Naive thymus-derived CD8-positive, alpha-beta T cell (primary cell): Measurements from ENCODE around the gene ZNF154. TPM values are rescaled to one million over a fixed set of nuclear protein-coding genes. Genes with fewer than 3 reads are reported as not detected.

ENCODE experiments used
- ATAC-seq, 2 donors: fragments of 150-1000 bp; cut with Tn5 transposase in 1 of 2; sonication (Bioruptor Pico), chemical (Tn5 transposase) in 1 of 2; 1 replicate in 1 of 2; 2 replicates in 1 of 2; pipeline ENCODE4 v1.10.0; 2021; ENCODE audit warnings: mild to moderate bottlenecking in 2 of 2, moderate library complexity in 2 of 2
- POLR2A ChIA-PET: fragments of 350-600 bp; sonication (Branson Sonifier 250); formaldehyde crosslinking; loops from one replicate; lab custom pipeline; 2021; ENCODE audit warnings: antibody characterized with exemption; lab: Charles Lee
- DNase-seq, 10 donors: peaks; one replicate each; pipeline versions ENCODE4 v3.0.0 to v3.0.0-alpha.2; 2020 to 2022
- H3K27ac Mint-ChIP-seq, 10 donors: one replicate each; pipeline ENCODE4 v1.8.0; 2020 to 2022; ENCODE audit warnings: mild to moderate bottlenecking in 10 of 10, mixed read lengths in 10 of 10, moderate library complexity in 4 of 10, inconsistent platforms in 1 of 10
- H3K27me3 Mint-ChIP-seq, 5 donors: one replicate each; pipeline ENCODE4 v1.8.0; 2021 to 2022; ENCODE audit warnings: mixed read lengths in 5 of 5
- H3K36me3 Mint-ChIP-seq, 3 donors: one replicate each; pipeline ENCODE4 v1.8.0; 2020 to 2022; ENCODE audit warnings: mixed read lengths in 3 of 3, mild to moderate bottlenecking in 2 of 3, inconsistent platforms in 1 of 3
- H3K4me1 Mint-ChIP-seq, 4 donors: one replicate each; pipeline ENCODE4 v1.8.0; 2021 to 2022; ENCODE audit warnings: mixed read lengths in 4 of 4
- H3K4me3 Mint-ChIP-seq, 10 donors: one replicate each; pipeline ENCODE4 v1.8.0; 2020 to 2022; ENCODE audit warnings: mild to moderate bottlenecking in 10 of 10, mixed read lengths in 10 of 10, moderate library complexity in 6 of 10, inconsistent platforms in 1 of 10
- H3K9me3 Mint-ChIP-seq, 9 donors: one replicate each; pipeline ENCODE4 v1.8.0; 2020 to 2022; ENCODE audit warnings: mixed read lengths in 9 of 9, mild to moderate bottlenecking in 3 of 9, inconsistent platforms in 1 of 9, moderate library complexity in 1 of 9
- polyA plus RNA-seq, 3 donors: library from polyadenylated mRNA; unstranded; fragments of 300-500 nt; fragmentation: Illumina TruSeq; gene quantifications; one replicate each; pipeline ENCODE4 v1.2.3, GENCODE V29; 2021
- total RNA-seq, 8 experiments: library from RNA in 2 of 8; stranded (reverse) in 2 of 8; gene quantifications; one replicate each; pipeline ENCODE4 v1.2.3 and lab custom pipeline; 2021 to 2026

The ZNF154 gene
- total and polyA plus RNA-seq, 5 experiments from 2014 or later = 1.1 to 60.6 (median 2.4) TPM

GRCh38 chr19:57672466-57672865 lies 36.5 kb downstream of the ZNF154 start:
- no peak overlapping the region for H3K27ac Mint-ChIP-seq
- DNase-seq = no peak
- H3K36me3 Mint-ChIP-seq = peaks cover 4 to 34% (median 22%) of the 10 kb centered on the region in 3 donors
- H3K9me3 Mint-ChIP-seq = peaks cover 0 to 79% (median 33%) of the 10 kb centered on the region in 9 donors
- no peak for ATAC-seq
- POLR2A ChIA-PET = interaction anchor here (0.7 kb wide), 1 partner anchor 583 kb away, joined by 3 read pairs; no protein-coding TSS in a partner anchor
- H3K4me1 Mint-ChIP-seq = no peaks in the 10 kb centered on the region
- peaks cover 16 to 41% (median 30%) of the 10 kb centered on the region in 5 donors for H3K27me3 Mint-ChIP-seq
- no peak overlapping the region for H3K4me3 Mint-ChIP-seq

GRCh38 chr19:57671124-57671895 lies 37.7 kb downstream of the ZNF154 start:
- no peak for DNase-seq
- Mint-ChIP-seq H3K4me3 (no peak overlapping the region), H3K27ac (no peak overlapping the region), H3K36me3 (peaks cover 4 to 24% (median 13%) of the 10 kb centered on the region in 3 donors), H3K4me1 (no peaks in the 10 kb centered on the region), H3K27me3 (peaks cover 18 to 38% (median 28%) of the 10 kb centered on the region in 5 donors), H3K9me3 (peaks cover 0 to 75% (median 23%) of the 10 kb centered on the region in 9 donors)
- POLR2A ChIA-PET = no interaction called here
- no peak for ATAC-seq

GRCh38 chr19:57668635-57669034 lies 40.4 kb downstream of the ZNF154 start, which contains the start of gene ZSCAN4:
Gene ZSCAN4, plus strand, starts transcription at chr19:57668935. Its CDS starts 7,211 bp downstream, at chr19:57676146.
- H3K36me3 Mint-ChIP-seq = peaks cover 7 to 11% (median 9%) of the 10 kb centered on the region in 3 donors
- peaks cover 20 to 49% (median 35%) of the 10 kb centered on the region in 5 donors for H3K27me3 Mint-ChIP-seq
- H3K4me1 Mint-ChIP-seq = peaks cover 3 to 10% (median 6%) of the 10 kb centered on the region in 4 donors
- DNase-seq (no peak), ATAC-seq (no peak)
- no peak within 1 kb of the TSS for H3K4me3 Mint-ChIP-seq
- POLR2A ChIA-PET = no interaction called here
- H3K27ac Mint-ChIP-seq = peak within 1 kb of the TSS in 1 of 10 donors; percentile 49
- H3K9me3 Mint-ChIP-seq = peaks cover 0 to 52% (median 19%) of the 10 kb centered on the region in 9 donors

GRCh38 chr19:57667228-57667627 lies 41.8 kb downstream of the ZNF154 start:
- Mint-ChIP-seq H3K27me3 (peaks cover 20 to 51% (median 38%) of the 10 kb centered on the region in 5 donors), H3K9me3 (peaks cover 0 to 47% (median 19%) of the 10 kb centered on the region in 9 donors), H3K4me1 (peaks cover 3 to 11% (median 6%) of the 10 kb centered on the region in 4 donors), H3K27ac (no peak overlapping the region), H3K36me3 (peaks cover 7 to 11% (median 11%) of the 10 kb centered on the region in 3 donors), H3K4me3 (no peak overlapping the region)
- DNase-seq (no peak), ATAC-seq (no peak)
- POLR2A ChIA-PET = no interaction called here

- Mint-ChIP-seq H3K9me3 (peaks cover 0 to 39% (median 9%) of the 10 kb centered on the region in 9 donors), H3K4me3 (peak overlapping the region in 8 of 10 donors; percentile 36 to 84 (median 62)), H3K27ac (no peak overlapping the region)
These were observed 43.7 kb downstream of the ZNF154 start for GRCh38 chr19:57665261-57665806.

GRCh38 chr19:57664269-57665127 lies 44.5 kb downstream of the ZNF154 start:
- POLR2A ChIA-PET = interaction anchor here (0.6 to 2.5 kb wide), 3 partner anchors 32 to 179 kb away, joined by 5 to 8 read pairs (median 7); partner anchors contain the start of genes ZNF211 and ZNF671
- Mint-ChIP-seq H3K27me3 (peaks cover 23 to 63% (median 40%) of the 10 kb centered on the region in 5 donors), H3K27ac (peak overlapping the region in 1 of 10 donors; percentile 33), H3K9me3 (peaks cover 0 to 34% (median 12%) of the 10 kb centered on the region in 9 donors), H3K4me3 (peak overlapping the region; percentile 47 to 93 (median 76)), H3K4me1 (peaks cover 3 to 11% (median 6%) of the 10 kb centered on the region in 4 donors), H3K36me3 (peaks cover 3 to 15% (median 14%) of the 10 kb centered on the region in 3 donors)
- DNase-seq (peak in 2 of 10 donors; percentile 13 to 20), ATAC-seq (peak; percentile 48 to 81)

More at GRCh38 chr19:57665261-57665806, 43.7 kb downstream of the ZNF154 start:
- POLR2A ChIA-PET = interaction anchor here (0.6 to 2.5 kb wide), 3 partner anchors 32 to 178 kb away, joined by 3 to 8 read pairs (median 7); partner anchors contain the start of gene ZNF211
- H3K4me1 Mint-ChIP-seq = peaks cover 3 to 11% (median 6%) of the 10 kb centered on the region in 4 donors
- ATAC-seq = no peak
- peaks cover 21 to 57% (median 35%) of the 10 kb centered on the region in 5 donors for H3K27me3 Mint-ChIP-seq
- H3K36me3 Mint-ChIP-seq = peaks cover 3 to 15% (median 14%) of the 10 kb centered on the region in 3 donors
- DNase-seq = no peak

- DNase-seq (no peak), ATAC-seq (no peak)
- POLR2A ChIA-PET = interaction anchor here (0.6 kb wide), 1 partner anchor 200 kb away, joined by 4 read pairs; the partner anchor contains the start of gene VN1R1
- H3K4me1 Mint-ChIP-seq = peaks cover 0 to 6% (median 4%) of the 10 kb centered on the region in 4 donors
- H3K4me3 Mint-ChIP-seq = no peak overlapping the region
- H3K27ac Mint-ChIP-seq = no peak overlapping the region
- H3K27me3 Mint-ChIP-seq = peaks cover 36 to 77% (median 52%) of the 10 kb centered on the region in 5 donors
- H3K36me3 Mint-ChIP-seq = peaks cover 12 to 74% (median 48%) of the 10 kb centered on the region in 3 donors
- H3K9me3 Mint-ChIP-seq = peaks cover 33 to 85% (median 52%) of the 10 kb centered on the region in 9 donors
These were observed 52.7 kb downstream of the ZNF154 start for GRCh38 chr19:57656346-57656745.

GRCh38 chr19:57655443-57655842 lies 53.6 kb downstream of the ZNF154 start:
- ATAC-seq (no peak), DNase-seq (no peak)
- POLR2A ChIA-PET = interaction anchor here (0.6 kb wide), 1 partner anchor 199 kb away, joined by 4 read pairs; the partner anchor contains the start of gene VN1R1
- Mint-ChIP-seq H3K4me3 (no peak overlapping the region), H3K9me3 (peaks cover 35 to 83% (median 55%) of the 10 kb centered on the region in 9 donors), H3K36me3 (peaks cover 12 to 67% (median 47%) of the 10 kb centered on the region in 3 donors), H3K27me3 (peaks cover 31 to 69% (median 45%) of the 10 kb centered on the region in 5 donors), H3K4me1 (peaks cover 0 to 8% (median 5%) of the 10 kb centered on the region in 4 donors), H3K27ac (no peak overlapping the region)

GRCh38 chr19:57653689-57654088 lies 55.3 kb downstream of the ZNF154 start:
- Mint-ChIP-seq H3K27ac (no peak overlapping the region), H3K27me3 (peaks cover 27 to 54% (median 38%) of the 10 kb centered on the region in 5 donors), H3K9me3 (peaks cover 35 to 85% (median 59%) of the 10 kb centered on the region in 9 donors), H3K4me3 (no peak overlapping the region), H3K36me3 (peaks cover 15 to 72% (median 54%) of the 10 kb centered on the region in 3 donors), H3K4me1 (peaks cover 0 to 8% (median 5%) of the 10 kb centered on the region in 4 donors)
- DNase-seq = no peak
- no peak for ATAC-seq
- POLR2A ChIA-PET = no interaction called here

- peaks cover 15 to 78% (median 55%) of the 10 kb centered on the region in 3 donors for H3K36me3 Mint-ChIP-seq
- peaks cover 29 to 91% (median 76%) of the 10 kb centered on the region in 9 donors for H3K9me3 Mint-ChIP-seq
- DNase-seq (no peak), ATAC-seq (no peak)
- peak overlapping the region in 3 of 10 donors; percentile 33 to 69 (median 62) for H3K4me3 Mint-ChIP-seq
- H3K27ac Mint-ChIP-seq = peak overlapping the region in 1 of 10 donors; percentile 63
- POLR2A ChIA-PET = interaction anchor here (0.6 kb wide), 1 partner anchor 41 kb away, joined by 4 read pairs; no protein-coding TSS in a partner anchor
- peaks cover 0 to 8% (median 5%) of the 10 kb centered on the region in 4 donors for H3K4me1 Mint-ChIP-seq
- peaks cover 20 to 52% (median 35%) of the 10 kb centered on the region in 5 donors for H3K27me3 Mint-ChIP-seq
These were observed 57.4 kb downstream of the ZNF154 start for GRCh38 chr19:57651654-57651996.

GRCh38 chr19:57648331-57649003 lies 60.5 kb downstream of the ZNF154 start:
- Mint-ChIP-seq H3K9me3 (peaks cover 9 to 90% (median 57%) of the 10 kb centered on the region in 9 donors), H3K27ac (no peak overlapping the region), H3K27me3 (peaks cover 4 to 21% (median 9%) of the 10 kb centered on the region in 5 donors), H3K4me3 (no peak overlapping the region), H3K4me1 (peaks cover 0 to 8% (median 5%) of the 10 kb centered on the region in 4 donors), H3K36me3 (peaks cover 10 to 58% (median 47%) of the 10 kb centered on the region in 3 donors)
- DNase-seq (no peak), ATAC-seq (no peak)
- POLR2A ChIA-PET = no interaction called here
